HG02623 (cell line): ENCODE results near the gene PAPLN.

Experiments
- ATAC-seq: cut with Tn5 transposase; IDR thresholded peaks from one replicate; pipeline ENCODE4 v1.9.1; 2021; ENCODE audit warnings: moderate library complexity; ENCODE audit not compliant: unreplicated experiment

The PAPLN gene

DNA sequence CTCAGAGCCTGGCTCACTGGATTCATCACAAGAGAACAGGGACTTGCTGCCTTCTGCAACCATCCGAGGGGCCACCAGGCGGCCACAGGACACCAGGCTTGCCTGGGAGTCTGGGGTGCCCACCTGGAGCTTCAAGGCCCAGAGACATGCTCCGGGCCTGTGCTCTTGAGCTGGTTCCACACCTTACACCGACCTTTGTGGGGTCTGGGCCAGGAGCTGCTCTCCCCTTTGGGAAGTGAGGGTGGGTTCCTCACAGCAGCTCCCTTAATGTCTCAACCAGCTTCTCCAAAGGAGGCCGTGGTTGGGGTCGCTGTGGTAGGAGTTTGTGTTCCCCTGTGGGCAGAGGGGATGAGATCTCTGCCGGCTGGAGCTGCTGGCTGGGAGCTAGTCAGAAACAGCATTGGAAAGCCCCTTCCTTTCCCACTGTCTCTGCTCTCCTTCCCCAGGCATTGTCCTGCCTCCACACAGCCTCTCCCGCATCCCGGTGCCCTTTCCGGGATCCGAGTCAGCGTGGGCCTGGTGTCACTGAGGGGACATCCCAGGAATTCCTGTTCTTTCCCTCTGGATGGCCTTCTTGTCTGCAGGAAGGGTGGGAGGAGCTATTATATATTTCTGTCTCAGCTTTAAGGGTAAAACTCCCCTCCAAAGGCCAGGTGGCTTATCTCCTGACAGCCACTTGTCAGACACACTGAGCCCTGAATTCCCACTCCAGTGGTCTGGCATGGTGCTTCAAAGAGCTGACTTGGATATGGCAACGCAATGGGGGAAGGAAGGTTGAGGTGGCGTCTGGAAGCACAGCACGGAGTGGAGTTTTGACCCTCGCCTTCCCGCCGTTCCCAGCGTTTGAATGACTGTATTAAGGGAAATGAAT, 5.1 kb upstream of the PAPLN start:
- ATAC-seq, result no peak

DNA sequence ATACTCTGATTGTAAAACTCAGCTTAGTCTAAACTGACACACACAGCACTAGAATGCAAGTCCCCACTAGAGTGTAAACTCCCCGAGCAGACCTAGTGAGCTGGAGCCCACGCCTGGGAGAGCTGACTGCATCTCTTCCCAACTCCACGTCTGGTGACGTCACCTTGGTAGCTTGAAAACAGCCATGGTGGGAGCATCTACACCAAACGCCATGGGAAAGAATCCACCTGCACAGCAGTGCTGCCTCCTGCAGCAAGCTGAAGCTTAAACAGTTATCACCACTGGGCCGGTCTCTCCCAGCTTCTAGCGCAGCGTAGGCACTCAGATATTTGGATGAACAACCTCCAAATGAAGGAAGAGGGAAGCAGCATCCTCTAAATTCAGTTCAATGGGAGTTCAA, 4.3 kb upstream of the PAPLN start:
- no peak for ATAC-seq

DNA sequence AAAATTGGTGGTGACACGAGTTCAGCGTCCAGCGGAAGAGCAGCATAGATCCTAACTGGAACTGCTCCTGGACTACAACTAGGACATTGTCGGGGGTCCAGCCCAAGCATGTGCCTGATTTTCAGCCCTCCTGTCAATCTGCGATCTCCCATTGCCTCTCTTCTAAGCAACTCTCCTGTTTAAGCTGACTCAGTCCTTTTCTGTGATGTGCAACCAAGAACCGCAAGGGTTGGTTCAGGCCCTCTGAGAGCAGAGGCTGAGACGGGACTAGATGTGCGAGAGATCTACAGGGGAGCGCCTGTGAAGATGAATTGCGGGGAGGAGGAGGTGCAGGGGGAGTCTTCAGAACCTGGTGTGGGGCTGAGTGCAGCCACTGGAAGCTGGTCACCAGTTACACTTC, 3.7 kb upstream of the PAPLN start:
- no peak for ATAC-seq

DNA sequence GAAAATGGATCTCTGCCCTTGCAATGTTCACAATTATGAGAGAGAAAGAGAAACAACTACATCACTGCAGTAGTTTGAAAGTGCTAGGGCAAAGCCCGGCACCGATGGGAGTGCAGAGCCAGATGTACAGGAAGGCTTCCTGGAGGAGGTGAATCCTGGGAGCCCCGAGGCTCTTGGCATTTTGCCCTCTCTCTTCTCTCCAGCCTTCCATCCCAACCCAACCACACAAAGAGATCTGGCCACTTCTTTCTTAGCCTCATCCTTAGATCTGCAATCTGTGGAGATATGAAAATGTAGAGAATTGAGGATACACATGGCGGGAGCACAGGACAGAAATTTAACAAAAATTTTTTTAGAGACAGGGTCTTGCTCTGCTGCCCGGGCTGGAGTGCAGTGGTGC, 3.3 kb upstream of the PAPLN start:
- no peak for ATAC-seq

DNA sequence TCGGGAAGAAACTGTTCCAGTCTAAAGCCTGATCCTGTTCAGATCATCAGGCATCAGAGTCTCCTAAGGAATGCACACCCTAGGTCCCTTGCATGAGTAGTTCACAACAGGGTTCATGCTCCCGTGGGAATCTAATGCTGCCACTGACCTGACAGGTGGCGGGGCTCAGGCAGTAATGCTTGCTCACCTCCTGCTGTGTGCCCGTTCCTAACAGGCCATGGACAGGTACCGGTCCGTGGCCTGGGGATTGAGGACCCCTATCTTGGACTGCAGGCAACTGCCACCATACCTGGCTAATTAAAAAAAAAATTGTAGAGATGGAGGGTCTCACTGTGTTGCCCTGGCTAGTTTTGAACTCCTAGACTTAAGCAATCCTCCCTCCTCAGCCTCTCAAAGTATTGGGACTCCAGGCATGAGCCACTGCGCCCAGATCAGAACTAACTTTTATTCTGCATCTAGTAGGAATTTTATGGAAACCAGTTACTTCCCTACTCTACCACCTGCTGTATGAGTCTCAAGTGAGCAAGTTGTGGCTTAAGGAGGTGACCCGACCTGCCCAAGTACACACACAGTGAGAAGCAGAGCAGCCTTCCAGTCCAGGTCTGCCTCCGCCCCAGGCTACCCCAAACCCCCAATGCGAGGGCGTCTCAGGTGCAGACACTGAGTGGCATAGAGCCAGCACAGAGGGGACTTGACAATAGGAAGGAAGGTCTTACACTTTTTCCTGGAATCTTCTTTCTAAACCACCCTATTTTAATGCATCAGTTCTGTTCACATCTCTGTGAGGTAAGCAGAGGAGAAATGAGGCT, 2.5 kb upstream of the PAPLN start:
- no peak for ATAC-seq

DNA sequence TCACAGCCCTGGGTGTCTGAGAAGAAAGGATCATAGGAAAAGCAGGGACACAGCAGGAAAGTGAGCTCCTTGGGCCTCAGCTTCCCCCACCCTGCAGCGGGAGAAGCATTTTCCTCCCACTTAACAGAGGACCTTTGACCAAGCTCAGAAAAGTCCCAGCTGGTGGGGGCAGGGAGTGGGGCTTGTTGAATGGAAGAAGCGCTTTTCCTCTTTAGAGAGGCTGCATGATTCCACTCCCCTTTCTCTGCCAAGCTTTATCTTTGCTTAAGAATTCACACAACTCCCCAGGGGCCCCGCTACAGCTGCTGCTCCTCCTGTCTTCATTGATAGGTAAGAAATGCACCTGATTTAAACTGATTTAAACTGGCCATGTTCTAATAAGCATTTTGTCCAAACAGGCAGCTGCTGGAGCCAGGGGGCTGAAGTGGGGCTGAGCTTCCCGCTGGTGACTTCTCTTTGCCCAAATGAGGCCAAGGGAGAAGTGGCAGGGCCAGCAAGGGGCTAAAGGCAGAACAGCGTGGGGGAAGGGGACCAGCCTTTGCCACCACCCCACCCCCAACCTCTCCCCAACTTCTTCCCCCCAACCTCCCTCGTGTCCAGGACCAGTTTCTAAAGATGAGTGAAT, 1.7 kb upstream of the PAPLN start:
- no peak for ATAC-seq

DNA sequence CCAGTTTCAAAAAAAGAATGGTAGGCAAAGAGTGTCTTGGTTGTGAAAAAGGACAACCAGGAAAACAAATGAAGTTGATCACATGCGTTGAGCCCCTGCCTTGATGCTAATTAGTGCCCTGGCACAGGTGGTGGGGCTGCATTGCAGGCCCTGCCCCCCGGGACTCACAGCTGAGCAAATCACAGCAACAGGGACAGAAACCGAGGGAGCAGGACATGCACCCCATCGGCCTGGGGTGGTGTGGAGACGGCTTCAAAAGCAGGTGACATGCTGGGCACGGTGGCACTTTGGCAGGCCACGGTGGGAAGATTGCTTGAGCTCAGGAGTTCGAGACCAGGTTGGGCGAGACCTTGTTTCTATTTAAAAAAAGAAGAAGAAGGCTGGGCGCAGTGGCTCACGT, 1.1 kb upstream of the PAPLN start:
- no peak for ATAC-seq

DNA sequence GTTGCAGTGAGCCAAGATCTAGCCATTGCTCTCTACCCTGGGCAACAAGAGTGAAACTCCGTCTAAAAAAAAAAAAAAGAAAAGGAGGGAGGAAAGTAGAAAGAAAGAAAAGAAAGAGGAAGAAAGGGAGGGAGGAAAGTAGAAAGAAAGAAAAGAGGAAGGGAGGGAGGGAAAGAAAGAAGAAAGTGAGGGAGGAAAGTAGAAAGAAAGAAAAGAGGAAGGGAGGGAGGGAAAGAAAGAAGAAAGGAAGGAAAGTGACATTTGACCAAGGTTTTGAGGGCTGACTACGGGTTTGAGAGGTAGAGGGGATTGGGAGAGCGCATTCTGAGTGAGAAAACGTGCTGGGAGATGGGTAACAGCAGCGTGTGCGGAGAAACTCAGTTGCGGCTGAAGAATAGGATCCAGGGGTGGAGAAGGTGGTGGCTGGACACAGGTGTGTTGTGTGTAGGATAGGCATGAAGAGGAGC, 521 bp upstream of the PAPLN start:
- no peak for ATAC-seq

DNA sequence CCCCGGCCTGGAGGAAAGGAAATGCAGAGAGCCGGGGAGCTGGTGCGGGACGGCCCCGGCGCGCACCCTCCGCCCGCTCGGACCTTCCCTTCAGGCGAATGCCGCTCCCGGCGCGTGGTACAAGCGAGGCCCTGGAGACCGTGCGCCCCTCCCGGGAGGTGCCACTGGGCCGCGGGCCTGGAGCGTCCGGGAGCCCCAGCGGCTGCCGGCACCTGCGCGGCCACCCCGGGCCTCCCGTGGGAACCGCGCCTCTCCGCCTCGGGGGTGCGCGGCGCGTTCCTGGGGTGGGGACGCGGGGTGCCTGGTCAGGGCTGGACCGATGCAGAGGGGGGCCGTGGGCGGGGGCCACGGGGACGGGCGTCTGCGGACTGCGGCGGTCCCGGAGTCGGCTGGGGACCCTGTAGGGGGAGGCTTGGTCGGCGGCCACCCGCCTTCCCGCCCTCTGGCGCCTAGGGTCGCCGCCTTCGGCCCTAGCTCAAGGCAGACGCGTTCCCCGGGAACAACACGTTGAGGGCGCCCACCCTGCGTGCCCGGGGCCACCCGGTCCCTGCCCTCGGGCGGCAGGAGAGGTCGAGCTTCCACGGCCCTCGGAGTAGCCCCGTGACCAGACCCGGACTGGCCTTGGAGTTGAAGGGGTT, 599 bp downstream of the PAPLN start:
- no peak for ATAC-seq

DNA sequence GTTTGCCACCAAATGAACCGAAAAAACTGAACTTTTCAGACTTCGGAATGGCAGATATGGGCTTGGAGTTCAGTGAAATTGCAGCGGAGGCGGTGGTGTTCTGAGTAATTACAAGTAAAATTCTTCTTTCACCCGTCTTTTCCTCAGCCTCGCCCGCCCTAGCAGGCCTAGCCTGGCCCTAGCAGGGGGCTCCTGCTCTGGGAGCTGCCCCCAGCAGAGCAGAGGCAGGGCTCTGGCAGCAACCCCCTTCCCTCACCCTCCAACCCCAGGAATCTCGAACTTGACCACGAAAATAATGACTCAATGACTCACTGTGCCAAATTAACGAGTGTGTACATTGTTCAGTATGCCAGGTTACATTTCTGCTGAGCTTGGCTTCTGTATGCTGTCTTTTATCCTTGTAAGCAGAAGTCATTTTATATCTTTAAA, 1.1 kb downstream of the PAPLN start:
- ATAC-seq, result no peak

DNA sequence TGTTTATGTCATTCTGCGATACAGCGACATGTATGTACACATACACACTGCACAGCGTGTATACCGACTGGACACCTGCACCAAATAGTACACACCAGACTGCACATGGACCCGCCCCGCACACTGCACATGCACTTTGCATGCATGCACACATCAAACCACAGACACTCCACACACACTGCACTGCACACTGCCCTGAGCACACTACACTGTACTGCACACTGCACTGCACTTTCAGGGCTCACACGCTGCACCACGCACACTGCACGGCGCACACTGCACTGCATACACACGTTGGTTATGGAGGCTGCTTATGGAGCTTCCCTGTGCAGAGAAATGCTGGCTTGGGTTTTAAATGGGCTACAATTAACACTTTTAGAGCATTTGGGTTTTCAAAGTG, 1.6 kb downstream of the PAPLN start:
- ATAC-seq, result no peak

DNA sequence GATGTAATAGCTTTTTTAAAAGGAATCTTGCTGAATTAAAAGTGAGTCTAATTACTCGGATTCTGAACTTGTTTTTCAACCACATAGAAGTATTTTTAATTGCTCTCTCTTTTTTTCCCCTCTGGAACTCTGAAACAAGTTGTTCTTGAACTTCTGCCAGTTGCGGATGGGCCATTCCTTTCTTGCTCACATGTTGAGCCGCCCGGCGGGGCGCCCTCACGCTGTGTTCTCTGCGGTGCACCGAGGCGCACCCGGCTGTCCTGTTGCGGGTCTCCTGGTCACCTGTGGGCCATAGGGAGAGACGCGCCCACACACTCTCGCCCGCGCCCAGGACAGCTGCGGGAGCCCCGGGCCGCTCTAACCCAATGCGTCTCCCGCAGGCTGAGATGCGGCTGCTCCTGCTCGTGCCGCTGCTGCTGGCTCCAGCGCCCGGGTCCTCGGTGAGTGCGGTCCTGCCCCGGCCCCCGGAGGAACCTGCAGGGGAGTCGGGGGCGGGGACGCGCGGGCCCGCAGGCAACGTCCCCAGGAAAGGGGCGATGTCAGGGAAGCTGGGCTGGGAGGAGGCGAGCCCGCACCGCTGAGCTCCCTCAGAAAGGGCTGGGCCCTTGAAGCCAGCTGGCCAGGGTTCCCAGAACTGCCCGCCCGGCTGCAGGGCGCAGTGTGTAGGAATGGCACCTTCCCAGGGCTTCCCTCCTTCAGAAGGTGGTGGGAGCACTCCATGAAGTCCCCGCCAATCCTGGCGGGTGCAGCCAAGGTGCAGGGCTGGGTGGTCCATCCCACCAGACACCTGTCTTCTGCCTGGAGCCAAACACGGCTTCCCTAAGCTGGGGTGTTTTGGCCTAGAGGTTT, 2.3 kb downstream of the PAPLN start:
- no peak for ATAC-seq

DNA sequence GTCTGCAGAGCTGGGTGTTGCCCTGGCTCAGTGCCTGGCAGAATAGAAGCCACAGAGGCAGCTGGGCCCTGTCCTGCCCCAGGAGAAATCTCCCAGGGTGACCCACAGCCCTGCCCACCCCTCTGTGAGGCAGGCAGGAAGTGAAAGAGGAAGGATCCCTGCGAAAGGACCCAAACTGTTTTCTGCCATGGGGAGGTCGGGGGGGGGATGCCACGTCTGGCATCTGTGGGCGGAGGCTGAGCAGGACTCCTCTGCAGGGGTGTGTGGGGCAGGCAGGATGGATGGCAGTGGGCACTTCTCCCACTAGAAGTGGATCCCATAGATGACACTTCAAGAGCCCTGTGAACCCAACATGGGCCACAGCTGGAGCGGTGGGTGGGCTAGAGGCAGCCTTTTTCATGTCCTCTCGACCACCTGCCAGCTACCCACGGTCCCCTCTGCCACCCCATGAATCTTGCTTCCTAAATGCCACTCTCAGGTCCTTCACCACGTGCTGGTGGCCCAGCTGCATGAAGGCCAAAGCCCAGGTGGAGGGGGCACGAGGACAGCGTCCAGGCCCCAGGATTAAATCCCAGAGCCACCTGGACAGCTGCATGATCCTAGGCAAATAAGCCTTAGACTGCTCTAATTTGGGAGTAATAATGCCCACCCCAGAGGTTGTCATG, 3.6 kb downstream of the PAPLN start:
- no peak for ATAC-seq

DNA sequence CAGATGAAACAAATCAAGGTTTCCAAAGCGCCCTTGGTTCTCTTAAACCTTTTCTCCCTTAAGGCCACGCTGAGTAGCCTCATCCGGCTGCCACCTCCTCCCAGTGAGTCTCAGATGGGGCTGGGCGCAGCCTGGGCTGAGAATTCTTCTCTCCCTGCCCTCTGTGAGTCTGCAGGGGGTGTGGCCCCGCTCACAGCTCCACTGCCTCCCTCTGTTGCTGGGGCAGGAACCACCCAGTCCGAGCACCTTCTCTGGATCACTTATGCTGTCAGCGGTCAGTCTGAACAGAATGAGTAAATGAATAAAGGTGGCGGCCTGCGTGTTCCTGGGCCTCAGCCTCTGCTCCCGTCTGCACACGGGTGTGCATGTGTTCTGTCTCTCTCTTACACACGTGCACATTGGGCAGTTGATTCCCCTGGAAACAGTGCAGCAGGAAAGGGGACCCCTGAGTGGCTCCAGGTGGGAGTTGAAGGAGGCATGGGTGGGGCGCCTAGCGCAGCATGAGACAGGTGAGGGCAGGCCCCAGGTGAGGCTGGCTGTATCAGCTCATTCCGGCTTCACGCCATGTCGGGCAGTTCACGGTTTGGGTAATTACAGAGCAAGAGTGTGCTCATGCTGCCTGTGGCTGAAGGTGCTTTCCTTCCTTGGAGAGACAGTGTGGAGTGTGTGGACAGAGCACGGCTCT, 4.3 kb downstream of the PAPLN start:
- no peak for ATAC-seq

DNA sequence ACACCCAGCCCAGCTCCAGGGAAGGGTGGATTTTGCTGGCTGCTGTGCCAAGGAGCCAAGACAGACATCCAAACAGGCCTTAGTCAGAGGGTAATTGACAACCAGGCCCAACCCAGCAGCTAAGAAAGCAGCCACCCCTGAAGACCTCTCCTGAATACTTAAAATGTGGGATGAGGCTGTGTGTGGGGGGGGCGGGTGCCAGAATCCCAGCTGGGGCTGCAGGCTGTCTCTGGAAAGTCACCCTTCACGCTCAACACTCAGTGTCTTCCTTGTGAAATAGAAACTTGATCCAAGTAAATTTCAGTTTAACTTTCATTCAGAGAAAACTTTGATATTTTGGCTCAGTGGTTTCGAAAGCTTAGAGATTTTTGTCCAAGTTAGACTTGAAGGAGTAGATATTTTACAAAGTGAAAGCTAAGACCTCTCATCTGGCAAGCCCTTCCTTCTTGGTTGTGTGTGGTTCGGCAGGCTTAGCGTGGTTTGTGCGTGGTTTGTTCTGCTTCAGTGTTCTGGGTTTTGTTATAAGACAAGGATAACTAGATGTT, 5.1 kb downstream of the PAPLN start:
- ATAC-seq, result no peak

DNA sequence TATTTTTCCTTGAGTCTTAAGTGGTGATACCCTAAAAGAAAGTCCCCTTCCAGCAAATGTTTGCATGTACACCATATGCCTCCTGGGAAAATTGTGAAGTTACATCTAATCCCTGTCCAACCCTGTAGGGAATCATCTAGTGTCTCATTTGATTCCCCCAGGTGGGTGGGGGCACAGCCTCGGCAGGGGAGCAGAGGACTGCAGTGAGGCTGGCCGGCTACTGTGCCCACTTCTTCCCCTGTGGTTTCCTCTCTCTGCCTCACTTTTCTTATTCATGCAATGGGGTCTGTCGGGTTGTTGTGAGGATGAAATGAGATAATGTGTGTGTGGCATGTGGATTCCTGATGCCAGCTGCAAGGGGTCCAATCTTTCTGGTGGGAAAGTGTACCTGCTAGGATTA, 6.0 kb downstream of the PAPLN start:
- no peak for ATAC-seq

DNA sequence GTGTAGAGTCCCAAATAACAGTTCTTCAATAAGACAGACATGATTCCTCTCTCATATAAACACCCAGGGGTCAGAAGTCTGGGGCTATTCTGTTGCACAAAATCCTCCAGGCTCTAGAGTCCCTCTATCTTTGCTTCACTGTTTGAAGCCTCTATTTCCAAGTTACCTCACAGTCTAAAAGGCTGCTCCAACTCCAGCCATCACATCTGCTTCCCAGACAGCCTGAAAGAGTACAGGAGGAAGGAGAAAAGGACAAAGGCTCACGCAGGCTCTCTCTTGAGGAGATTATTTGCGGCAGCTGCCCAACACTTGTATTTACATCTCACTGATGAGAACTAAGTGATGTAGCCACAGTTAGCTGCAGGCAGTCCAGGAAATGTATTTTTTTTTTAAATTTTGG, 6.4 kb downstream of the PAPLN start:
- ATAC-seq, result no peak

DNA sequence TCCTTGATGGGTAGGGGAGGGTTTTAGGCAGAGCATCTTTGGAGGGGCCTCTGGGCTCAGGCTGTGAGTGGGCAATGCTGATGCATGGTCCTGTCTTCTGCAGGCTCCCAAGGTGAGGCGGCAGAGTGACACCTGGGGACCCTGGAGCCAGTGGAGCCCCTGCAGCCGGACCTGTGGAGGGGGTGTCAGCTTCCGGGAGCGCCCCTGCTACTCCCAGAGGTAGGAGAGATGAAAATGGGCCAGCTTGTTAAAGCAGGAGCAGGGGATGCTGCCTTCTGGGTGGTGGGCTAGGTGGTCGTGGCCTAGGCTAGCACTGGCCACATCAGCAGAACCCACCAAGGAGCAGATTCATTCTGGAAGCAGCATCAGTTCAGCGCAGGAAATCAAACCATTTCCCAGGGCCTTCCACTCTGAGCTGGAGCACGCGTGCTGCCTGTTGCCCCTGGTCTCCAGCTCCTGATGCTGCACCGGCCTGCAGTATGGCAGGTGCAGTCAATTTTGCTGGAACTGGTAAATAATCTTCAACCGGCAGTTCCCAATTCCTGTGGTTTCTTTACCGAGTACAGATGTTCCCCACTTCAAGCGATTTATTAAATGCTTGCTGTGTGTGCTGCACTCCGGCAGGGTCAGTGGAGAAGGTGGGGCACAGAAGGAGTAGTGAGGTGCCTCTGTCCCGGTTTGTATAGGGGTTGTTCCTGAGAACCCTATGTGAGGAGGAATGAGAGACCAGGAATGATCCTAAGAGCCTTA, 7.4 kb downstream of the PAPLN start:
- no peak for ATAC-seq
